Measurements from ENCODE around the gene TWSG1. TPM values are rescaled to one million over a fixed set of nuclear protein-coding genes. Genes with fewer than 3 reads are reported as not detected.
"Not testable (repeated sequence)": the region's sequence is repeated elsewhere in the genome, so short reads cannot be mapped to it uniquely, and the experiment has no call there.

The TWSG1 gene
- total RNA-seq, 1 experiment from 2014 or later, result 50.7 TPM

DNA sequence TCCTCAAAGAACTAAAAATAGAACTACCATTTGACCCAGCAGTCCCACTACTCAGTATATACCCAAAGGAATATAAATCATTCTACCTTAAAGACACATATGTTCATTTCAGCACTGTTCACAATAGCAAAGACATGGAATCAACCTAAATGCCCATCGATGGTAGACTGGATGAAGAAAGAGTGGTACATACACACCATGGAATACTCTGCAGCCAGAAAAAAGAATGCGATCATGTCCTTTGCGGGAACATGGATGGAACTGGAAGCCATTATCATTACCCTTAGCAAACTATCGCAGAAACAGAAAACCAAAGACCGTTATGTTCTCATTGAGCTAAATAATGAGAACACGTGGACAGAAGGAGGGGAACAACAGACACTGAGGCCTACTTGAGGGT lies 44.5 kb downstream of the TWSG1 start:
- no peak for DNase-seq (ENCODE audit: low spot score)
- in situ Hi-C loops (cut with HindIII; ENCODE audit: low sequenced_read_pairs), result no loop called here

DNA sequence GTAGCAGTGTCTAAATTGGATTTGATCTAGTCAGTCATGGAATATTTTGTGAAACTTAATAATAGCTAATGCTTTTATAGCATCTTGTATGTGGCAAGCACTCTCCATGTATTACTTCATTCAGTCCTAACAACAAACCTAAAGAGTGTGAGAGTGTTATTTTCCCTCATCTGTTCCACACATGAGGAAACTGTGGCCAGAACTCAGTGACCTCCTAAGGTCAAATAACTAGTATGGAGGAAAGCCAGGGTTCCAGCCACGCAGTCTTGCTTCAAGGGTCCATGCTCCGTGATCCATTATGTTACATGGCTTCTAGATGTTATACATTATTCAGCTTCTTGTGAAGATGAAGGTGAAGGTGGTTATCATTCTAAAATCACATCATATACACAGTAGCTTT lies 45.5 kb downstream of the TWSG1 start:
- in situ Hi-C loops (cut with HindIII; ENCODE audit: low sequenced_read_pairs), result no loop called here

DNA sequence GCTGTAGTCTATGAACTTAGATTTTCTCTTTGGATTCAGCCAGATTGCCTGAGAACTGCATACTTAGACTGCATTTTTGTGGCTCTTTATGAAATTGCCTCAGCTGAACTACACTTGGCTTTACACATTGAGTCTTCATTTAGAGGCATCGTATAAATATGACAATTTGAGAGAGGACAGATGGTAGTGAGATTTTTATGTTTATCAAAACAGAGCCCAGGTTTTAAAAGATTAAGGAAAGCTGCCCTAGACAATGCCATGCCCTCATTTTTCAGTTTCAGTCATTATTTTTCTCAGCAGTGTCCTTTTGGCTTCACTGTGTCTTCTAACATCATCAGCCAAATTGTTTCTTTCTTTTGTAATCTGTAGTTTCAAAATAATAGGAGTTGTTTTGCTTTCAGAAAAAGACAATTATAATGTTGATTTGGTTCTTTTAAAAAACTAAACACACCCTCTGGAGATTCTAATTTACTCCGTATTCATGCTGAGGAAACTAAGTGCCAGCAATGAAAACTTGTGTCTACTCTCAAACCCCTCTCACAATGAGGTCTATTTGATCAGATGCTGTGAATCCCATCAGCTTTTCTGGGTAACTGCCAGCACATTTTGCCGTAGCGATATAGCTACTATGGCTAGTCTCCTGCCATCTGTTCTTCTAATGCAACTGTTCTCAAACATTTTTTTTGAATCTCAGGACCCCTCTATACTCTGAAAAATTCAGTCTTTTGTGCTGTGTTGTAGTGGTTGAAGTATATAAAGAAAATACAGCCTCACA lies 46.2 kb downstream of the TWSG1 start:
- in situ Hi-C loops (cut with HindIII; ENCODE audit: low sequenced_read_pairs), result no loop called here
- peak; percentile 92 for DNase-seq (ENCODE audit: low spot score)

More for the DNA sequence above, 45.5 kb downstream of the TWSG1 start:
- DNase-seq (ENCODE audit: low spot score), result no peak

DNA sequence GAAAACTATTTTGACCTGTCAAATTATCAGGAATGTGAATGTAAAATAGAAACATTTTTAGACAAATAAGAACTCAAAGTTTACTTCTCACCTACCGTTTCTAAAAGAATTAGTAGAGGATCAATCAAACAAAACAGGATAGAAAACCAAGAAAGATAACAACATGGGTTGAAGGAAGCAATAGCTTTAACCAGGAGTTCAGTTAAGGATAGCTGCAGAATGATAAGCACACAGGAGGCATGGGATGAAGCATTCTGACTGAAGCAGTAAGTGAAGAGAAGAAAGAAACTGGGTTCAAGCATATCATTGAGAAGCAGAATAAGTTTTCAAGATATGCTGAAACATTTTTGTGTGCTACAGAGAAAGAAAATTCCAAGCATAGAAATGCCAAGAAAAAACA lies 52.3 kb downstream of the TWSG1 start:
- DNase-seq (ENCODE audit: low spot score), result no peak
- in situ Hi-C loops (cut with HindIII; ENCODE audit: low sequenced_read_pairs), result no loop called here

DNA sequence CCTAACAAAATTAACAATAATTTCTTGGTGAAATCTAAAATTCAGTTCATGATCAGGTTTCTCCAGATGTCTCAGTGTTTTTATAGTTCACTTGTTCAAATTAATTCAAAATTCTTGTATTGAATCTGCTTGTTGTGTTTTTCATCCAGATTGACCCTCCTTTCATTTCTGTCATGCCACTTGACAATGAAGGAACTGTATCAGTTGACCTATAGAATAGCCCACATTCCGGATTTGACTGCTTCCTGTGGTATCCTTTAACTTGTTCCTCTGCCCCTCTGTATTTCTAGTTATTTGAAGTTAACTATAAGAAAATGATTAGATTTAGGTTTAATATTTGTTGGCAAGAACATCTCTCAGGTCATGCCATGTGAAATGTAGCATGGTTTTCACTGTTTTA lies 53.3 kb downstream of the TWSG1 start:
- no peak for DNase-seq (ENCODE audit: low spot score)
- in situ Hi-C loops (cut with HindIII; ENCODE audit: low sequenced_read_pairs), result no loop called here

DNA sequence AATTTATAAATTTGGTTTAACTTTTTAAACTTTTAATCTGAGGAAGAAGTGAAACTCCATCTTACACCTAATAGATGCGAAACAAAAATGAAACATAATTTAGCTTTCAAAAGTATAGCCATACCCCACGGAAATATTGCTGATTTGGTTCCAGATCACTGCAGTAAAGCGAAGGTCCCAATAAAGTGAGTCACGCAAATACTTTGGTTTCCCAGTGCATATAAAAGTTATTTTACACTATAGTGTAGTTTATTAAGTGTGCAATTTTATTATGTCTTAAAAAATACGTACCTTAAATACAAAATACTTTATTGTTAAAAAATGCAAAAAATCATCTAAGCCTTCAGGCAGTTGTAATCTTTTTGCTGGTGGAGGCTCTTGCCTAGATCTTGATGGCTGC lies 55.1 kb downstream of the TWSG1 start:
- DNase-seq (ENCODE audit: low spot score), result no peak
- in situ Hi-C loops (cut with HindIII; ENCODE audit: low sequenced_read_pairs), result no loop called here

DNA sequence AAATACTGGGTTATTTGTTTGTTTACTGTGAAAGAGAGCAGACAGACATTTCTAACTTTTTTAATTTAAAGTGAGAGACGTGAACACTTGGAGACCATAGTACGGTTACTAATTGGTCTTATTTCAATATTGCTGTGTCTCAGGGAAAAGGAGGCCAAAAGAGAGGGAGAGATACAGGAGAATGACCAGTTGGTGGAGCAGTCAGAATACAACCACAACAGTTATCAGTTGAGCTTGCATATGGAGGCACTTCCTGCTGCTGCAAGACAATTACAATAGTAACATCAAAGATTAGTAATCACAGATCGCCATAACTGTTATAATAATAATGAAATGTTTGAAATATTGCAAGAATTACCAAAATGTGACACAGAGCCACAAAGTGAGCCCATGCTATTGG lies 58.2 kb downstream of the TWSG1 start:
- in situ Hi-C loops (cut with HindIII; ENCODE audit: low sequenced_read_pairs), result no loop called here
- DNase-seq (ENCODE audit: low spot score), result no peak

DNA sequence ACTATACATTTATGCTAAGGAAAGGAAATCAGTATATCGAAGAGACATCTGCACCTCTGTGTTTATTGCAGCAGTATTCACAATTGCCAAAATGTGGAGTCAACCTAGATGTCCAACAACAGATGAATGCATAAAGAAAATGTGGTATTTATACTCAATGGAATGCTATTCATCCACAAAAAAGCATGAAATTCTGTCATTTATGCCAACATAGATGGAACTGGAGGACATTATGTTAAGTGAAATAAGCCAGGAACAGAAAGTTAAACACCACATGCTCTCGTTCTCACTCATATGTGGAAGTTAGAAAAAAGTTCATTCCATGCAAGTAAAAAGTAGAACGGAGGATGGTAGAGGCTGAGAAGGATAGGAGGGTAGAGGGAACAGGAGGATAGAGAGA lies 59.5 kb downstream of the TWSG1 start:
- DNase-seq (ENCODE audit: low spot score), result no peak
- in situ Hi-C loops (cut with HindIII; ENCODE audit: low sequenced_read_pairs), result no loop called here

DNA sequence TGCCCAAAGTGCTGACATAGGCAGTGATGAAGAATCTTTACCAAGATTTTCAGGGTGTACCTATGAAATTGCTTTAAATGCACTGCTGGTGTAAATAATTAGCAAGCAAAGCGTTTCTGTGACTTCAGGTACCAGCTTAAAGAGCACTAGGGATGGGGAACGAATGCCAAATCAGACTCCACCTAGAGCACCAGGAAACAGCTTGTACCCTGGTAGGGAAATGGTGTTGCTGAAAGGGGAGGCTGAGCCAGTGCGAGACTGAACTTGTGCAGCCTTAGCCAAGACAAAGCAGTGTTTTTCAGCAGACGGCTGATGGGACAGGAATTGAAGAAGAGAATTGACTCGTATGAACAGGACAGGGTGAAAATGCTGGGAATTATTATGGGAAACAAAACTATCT lies 65.6 kb downstream of the TWSG1 start:
- peak; percentile 93 for DNase-seq (ENCODE audit: low spot score)
- in situ Hi-C loops (cut with HindIII; ENCODE audit: low sequenced_read_pairs), result no loop called here

DNA sequence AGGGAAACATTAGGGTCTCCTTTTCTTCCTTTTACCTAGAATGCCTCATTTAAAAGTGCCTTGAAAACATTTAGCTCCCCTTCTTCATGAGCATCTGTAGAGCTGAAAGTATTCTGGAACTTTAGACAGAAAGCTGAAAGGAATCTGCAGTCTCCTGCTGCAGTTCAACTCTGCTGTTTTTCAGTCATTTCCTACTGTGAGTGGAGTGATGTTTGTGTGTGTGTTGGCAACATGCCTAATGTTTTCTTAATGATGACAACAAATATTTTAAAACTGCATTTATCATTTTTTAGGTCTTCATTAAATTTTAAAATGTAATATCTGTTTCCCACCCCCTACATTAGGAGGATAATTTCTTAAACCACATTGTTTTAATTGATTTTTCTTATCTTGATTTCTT lies 66.6 kb downstream of the TWSG1 start:
- in situ Hi-C loops (cut with HindIII; ENCODE audit: low sequenced_read_pairs), result no loop called here
- DNase-seq (ENCODE audit: low spot score), result peak; percentile 17

DNA sequence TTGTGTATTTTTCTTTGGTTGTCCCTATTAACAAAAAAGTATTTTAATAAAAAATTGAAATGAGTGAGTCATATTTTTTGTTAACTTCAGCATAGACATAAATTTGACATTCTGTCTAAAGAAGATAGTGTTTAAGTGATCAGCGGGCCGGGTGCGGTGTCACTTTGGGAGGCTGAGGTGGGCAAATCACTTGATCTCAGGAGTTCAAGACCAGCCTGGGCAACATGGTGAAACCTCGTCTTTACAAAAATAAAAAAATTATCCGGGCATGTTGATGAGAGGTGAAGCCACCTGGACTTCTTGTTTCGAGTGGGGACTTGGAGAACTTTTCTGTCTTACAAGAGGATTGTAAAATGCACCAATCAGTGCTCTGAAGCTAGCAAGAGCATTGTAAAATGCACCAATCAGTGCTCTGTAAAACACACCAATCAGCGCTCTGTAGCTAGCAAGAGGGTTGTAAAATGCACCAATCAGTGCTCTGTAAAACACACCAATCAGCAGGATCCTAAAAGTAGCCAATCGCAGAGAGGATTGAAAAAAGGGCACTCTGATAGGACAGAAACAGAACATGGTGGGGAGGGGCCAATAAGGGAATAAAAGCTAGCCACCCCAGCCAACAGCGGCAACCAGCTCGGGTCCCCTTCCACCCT lies 67.9 kb downstream of the TWSG1 start:
- in situ Hi-C loops (cut with HindIII; ENCODE audit: low sequenced_read_pairs); DNase-seq (ENCODE audit: low spot score): not testable (repeated sequence)

DNA sequence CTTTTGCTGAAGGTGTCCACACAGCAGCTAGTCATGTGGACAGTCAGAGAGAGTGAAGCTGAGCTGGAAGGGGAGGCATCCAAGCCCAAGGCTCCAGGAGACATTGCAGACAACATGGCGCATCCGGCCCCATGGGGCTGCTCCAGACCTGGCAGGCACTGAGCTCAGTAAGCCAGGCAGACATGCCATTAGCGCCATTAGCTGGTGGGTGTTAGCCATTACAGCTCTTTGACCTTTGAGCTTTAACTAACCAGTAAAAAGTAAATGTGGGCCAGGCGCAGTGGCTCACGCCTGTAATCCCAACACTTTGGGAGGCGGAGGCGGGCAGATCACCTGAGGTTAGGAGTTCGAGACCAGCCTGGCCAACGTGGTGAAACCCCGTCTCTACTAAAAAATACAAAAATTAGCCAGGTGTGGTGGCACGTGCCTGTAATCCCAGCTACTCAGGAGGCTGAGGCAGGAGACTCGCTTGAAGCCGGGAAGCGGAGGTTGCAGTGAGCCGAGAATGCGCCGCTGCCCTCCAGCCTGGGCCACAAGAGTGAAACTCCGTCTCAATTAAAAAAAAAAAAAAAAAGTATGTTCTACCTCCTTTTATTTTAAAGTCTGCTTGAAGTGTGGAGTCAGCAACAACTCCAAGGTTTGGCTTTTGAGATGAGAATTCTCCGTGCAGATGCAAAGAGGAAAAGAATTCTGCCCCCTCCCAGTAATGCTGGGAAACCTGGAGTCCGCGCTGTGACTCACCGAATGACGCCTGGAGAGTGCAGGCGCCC lies 69.4 kb downstream of the TWSG1 start:
- in situ Hi-C loops (cut with HindIII; ENCODE audit: low sequenced_read_pairs), result no loop called here
- DNase-seq (ENCODE audit: low spot score), result no peak

DNA sequence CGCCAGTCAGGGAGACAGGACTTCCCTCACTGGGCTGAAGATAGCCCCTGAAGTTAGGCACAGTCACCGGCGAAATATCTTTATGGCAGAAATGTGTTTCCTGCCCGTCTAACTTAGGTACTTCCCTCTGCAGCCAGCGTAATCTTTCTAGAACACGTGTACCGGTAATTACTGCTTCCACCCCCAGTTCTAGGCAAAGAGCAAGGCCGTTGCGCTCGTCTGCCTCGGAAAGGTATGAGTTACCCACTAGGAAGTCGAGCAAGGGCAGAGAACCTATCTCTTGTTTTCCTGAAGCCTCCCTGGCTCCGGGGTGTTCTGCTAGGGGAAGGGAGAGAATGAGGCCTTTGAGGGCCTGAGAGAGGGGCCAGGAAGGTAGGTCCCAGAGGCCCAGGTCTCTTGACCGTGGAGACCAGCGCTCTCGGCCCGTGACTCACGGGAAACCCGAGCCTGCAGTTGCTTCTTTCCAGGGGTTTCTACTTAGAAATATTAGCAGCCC lies 70.0 kb downstream of the TWSG1 start:
- in situ Hi-C loops (cut with HindIII; ENCODE audit: low sequenced_read_pairs), result no loop called here
- no peak for DNase-seq (ENCODE audit: low spot score)

- no peak for DNase-seq (ENCODE audit: low spot score)
- in situ Hi-C loops (cut with HindIII; ENCODE audit: low sequenced_read_pairs), result no loop called here
Observed at GRCh38 chr18:9405130-9405529, 70.6 kb downstream of the TWSG1 start.

- in situ Hi-C loops (cut with HindIII; ENCODE audit: low sequenced_read_pairs), result no loop called here
- no peak for DNase-seq (ENCODE audit: low spot score)
Observed at GRCh38 chr18:9405977-9406376, 71.4 kb downstream of the TWSG1 start.

DNA sequence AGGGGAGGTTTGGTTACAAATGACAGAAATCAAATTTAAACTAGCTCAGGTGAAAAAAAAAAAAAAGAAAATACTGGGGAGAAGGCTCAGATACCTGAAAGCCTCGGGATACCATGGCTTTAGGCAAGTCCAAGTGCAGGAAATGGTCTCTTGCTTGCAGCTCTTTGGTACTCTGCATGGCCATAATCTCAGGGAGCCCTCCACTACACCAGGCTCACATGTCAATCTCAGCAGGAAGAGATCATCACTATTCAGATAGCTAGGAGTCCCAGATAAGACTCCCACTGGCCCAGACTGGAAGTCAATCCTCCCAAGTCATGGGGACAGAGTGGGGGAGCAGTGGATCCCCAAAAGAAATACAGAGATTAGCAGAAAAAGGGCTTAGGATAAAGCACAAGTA lies 75.9 kb downstream of the TWSG1 start:
- no peak for DNase-seq (ENCODE audit: low spot score)
- in situ Hi-C loops (cut with HindIII; ENCODE audit: low sequenced_read_pairs), result no loop called here

DNA sequence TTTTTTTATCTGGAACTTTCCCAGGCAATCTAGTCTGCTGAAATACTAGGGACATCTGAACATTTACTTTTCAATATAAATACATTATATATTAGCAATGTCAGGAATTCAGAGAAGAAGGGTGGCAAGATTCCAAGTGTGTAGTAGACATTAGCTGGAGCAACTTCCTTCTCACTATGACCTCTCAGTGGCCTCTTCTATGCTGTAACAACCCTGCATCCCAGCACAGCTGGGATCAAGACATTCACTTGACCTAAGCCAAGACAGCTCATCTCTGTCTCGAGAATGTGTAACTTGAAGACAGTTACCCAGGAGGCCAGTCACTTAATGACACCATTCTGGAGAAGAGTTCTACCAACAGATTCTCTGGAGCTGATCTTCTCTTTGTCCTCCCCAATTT lies 79.0 kb downstream of the TWSG1 start:
- in situ Hi-C loops (cut with HindIII; ENCODE audit: low sequenced_read_pairs), result no loop called here
- no peak for DNase-seq (ENCODE audit: low spot score)

DNA sequence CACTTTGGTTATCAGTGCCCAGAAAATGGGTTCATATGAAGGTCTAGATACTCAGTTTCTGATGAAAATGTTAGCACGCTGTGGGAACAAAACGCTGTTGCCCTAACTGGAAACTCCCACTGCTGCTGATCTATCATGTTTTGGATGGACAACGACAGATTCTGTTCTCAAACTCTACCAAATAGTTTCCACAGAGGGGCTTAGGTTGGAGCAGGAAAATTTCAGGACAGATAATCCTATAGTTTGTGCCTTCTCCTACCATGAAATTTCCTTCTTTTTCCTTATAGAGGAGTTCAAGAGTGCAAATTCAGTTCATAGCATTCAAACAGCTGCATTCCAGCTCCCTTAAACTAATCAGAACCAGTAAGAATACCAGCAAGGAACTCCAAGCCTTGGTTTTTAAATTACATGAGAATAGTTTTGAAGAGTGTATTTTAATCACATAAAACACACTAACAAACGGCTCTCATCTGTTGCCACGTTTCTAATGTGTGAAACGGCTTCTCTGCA lies 82.0 kb downstream of the TWSG1 start:
- no peak for DNase-seq (ENCODE audit: low spot score)

GRCh38 chr18:9417073-9417851 lies 82.7 kb downstream of the TWSG1 start:
- in situ Hi-C loops (cut with HindIII; ENCODE audit: low sequenced_read_pairs), result no loop called here
- DNase-seq (ENCODE audit: low spot score), result peak; percentile 85

More for the DNA sequence above, 82.0 kb downstream of the TWSG1 start:
- in situ Hi-C loops (cut with HindIII; ENCODE audit: low sequenced_read_pairs), result no loop called here
